GM18519 (cell line): Measurements from ENCODE around the gene TMC6.

Experiments
- ATAC-seq: cut with Tn5 transposase; IDR thresholded peaks from one replicate; pipeline ENCODE4 v1.9.1; 2021; ENCODE audit warnings: mild to moderate bottlenecking, moderate library complexity; ENCODE audit not compliant: unreplicated experiment, low FRiP score

TMC6 gene

DNA sequence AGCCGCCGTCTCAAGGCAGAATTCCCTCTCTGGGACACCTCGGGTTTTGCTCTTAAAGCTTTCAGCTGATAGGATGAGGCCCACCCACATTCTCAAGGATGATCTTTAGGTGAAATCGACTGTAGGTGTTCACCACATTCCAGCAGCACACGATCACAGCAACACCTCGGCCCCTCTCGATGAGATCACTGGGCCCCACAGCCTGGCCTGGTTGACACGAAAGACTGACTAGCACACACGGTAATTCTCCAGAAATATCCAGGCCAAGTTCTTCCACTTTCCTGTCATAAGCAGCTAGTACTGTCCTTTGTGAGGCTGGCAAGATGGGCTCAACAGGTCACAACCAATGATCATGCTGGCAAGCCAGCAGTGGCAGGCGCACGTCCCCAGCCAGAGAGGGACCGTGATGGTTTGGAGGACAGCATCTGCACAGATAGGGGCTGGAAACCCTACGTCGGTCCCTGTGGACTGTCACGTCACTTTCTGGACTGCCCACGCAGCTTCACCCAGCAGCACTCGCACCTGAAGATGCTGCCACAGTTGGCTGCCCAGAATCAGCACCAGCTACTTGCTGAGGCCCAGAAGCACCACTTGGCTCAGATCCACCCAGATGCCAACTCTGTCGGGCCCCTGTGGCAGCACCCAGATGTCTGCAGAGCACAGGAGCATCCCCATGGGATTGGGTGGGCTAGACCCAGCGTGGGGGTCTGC lies 17.4 kb downstream of the TMC6 start:
- no peak for ATAC-seq

DNA sequence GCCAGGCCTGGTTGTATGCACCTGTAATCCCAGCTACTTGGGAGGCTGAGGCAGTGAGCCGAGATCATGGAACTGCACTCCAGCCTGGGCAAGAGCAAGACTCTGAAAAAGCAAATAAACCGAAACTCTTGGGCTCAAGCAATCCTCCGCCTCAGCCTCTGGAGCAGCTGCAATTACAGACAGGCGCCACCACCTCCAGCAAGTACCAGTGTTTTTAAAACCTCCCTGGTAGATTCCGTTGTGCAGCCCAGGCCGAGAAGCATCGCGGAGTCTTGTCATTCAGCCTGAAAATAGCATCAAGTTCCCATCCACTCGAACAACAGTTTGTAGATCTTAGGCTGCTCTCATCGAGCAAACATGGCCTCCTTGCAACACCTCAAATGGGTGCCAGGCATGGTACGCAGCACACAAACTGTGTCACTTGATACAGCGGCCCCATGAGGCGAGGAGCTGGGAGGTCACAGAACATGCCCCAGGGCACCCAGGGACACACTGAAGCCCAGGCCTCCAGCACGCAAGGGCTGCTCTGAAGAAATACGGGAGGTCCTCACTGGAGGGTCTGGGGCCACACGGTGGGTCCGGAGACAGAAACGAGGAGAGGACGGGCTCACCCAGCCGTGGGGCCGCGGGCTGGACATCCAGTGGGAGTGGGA lies 18.1 kb downstream of the TMC6 start:
- ATAC-seq = no peak

DNA sequence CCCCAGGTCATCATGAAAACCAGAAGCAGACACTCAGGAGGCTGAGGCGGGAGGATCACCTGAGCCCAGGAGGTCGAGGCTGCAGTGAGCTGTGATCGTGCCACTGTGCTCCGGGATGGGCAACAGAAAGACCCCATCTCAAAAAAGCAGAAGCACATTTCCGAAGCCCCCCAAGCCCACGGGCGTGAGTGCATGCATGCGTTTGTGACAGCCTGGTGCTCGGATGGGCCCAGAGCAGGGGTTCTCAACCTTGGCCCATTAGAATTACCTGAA lies 19.1 kb downstream of the TMC6 start:
- ATAC-seq = no peak

DNA sequence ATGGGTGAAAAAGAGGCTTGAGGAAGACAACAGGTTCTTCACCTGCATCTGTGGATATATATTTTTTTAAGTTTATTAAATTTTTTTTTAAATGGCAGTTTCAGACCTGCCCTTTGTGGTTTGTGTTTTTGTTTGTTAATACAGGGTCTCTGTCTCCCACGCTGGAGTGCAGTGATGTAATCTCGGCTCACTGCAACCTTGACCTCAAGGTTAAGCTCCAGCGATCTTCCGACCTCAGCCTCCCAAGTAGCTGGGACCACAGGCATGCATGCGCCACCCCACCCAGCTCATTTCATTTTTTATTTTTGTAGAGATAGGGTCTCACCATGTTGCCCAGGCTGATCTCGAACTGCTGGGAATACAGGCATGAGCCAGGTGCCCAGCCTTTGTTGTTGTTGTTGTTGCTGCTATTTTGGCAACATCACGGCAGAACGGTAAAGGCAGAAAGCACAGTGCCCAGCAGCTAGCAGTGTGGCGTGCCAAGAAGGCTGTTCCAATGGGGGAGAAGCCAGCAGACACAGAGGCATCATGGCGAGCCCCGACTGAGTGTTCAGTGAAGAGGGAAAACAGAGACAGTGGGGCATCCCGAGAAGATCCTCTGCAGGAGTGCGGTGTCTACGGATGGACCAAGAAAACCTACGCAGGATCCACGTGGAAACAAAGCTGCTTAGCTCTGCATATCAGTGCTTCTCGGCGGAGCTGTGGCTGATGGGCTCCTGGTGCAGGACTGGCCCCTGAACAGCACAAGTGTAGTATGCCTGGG lies 19.6 kb downstream of the TMC6 start:
- no peak for ATAC-seq

DNA sequence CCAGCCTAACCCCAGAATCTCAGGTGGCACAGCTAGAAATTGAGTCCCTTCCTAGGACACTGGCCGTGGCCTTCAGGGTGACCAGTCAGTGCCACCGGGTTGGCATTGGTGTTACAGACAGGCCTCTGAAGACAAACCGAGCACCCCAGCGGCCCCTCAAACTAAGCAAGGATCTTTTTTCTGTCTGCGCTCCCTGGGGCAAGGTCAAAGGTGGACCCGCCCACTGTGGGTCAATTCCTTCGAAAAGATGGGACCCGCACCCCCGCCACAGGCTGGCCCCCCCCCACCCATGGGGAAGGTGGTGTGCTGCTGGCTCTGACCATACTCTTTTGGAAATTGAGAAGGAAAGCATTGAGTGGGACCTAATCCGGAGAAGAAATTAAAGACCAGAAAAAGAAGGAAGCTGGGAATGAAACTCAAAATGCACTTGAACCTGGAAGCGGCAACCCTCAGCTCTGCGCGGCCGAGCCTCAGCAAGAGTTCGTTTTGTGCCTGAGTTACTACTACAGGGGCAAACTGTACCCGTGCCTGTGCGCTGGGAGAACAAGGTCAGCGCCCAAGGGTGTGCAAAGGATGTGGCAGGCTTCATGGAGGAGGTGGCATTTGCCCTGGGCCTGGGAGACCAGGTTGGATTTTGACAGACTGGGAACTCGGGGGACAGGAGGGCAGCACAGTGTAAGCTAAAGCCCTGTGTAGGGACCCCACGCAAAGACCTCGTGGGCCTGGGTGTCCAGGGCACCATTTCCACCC lies 20.4 kb downstream of the TMC6 start:
- ATAC-seq = no peak

DNA sequence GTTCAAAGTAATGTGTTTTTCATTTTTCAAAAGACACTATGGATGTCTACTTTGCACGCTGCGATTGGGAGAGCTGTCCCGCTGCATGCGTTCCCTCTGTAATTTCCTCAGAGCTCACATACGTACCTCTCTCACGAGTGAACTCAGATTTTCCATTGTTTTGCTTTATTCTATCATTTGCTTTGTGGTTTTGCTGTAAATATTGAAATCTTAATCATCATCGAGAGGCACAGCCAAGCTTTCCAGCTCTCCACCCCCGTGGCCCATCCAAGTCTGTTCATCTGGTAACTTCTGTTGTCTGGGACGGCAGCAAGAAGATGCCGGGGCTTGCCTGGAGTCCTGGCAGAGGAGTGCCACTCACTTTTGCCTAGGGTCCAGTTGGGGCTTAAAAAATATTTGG lies 21.1 kb downstream of the TMC6 start:
- ATAC-seq = no peak

DNA sequence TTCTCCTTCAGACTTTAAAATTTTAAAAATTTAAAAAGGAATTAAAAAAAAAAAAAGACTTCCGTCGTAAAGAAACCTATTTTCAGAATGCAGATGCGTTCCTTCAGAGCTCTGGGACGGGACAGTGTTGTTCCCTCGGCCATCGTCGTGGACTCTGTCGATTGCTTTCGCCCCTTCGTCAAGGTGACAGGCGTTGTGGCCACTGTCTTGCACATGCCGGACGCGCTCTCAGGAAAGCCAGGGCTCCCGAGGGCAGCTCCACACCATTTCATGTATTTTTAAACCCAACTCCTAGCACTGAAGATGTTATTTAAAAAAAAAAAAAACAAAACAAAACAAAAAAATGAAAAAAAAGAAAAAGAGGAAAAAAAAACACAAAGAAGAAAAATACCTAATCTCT lies 22.3 kb downstream of the TMC6 start:
- no peak for ATAC-seq

- no peak for ATAC-seq
These were observed 23.0 kb downstream of the TMC6 start for GRCh38 chr17:78105551-78105950.

- ATAC-seq = no peak
These were observed 23.5 kb downstream of the TMC6 start for GRCh38 chr17:78105101-78105500.

GRCh38 chr17:78104540-78104941 lies 24.0 kb downstream of the TMC6 start:
- no peak for ATAC-seq

DNA sequence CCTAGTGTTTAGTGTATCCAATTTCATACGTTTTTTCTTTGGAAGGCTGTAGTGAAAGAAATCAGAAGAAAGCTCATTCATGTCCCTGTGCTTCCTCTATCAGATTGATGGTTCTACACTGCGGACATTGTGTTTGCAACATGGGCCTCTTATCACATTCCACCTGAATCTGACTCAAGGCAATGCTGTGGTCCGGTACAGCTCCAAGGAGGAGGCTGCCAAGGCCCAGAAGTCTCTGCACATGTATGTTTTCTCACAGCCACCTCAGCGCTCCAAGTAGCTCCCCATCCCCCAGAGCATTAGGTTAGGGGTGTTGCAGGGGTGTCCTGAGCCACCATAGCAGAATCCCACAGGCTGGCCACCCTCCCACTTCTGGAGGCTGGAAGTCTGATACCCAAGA lies 25.2 kb downstream of the TMC6 start:
- ATAC-seq = no peak

DNA sequence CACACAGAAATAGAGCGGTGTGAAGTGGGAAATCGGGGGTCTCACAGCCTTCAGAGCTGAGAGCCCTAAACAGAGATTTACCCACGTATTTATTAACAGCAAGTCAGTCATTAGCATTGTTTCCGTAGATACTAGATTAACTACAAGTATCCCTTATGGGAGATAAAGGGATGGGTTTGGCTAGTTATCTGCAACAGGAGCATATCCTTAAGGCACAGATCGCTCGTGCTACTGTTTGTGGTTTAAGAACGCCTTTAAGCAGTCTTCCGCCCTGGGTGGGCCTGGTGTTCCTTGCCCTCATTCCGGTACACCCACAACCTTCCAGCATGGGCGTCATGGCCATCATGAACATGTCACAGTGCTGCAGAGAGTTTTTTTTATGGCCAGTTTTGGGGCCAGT lies 27.0 kb downstream of the TMC6 start:
- no peak for ATAC-seq

DNA sequence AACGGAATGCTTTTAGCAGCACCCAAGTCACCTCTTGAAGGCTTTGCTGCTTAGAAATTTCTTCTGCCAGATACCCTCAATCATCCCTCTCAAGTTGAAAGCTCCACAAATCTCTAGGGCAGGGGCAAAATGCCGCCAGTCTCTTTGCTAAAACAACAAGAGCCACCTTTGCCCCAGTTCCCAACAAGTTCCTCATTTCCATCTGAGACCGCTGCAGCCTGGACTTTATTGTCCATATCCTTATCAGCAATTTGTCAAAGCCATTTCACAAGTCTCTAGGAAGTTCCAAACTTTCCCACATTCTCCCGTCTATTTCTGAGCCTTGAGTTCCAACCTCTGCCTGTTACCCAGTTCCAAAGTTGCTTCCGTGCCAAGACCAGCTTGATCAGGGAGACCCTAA lies 27.4 kb downstream of the TMC6 start:
- ATAC-seq = no peak

GRCh38 chr17:78096093-78096492 lies 32.5 kb downstream of the TMC6 start:
- ATAC-seq = no peak

DNA sequence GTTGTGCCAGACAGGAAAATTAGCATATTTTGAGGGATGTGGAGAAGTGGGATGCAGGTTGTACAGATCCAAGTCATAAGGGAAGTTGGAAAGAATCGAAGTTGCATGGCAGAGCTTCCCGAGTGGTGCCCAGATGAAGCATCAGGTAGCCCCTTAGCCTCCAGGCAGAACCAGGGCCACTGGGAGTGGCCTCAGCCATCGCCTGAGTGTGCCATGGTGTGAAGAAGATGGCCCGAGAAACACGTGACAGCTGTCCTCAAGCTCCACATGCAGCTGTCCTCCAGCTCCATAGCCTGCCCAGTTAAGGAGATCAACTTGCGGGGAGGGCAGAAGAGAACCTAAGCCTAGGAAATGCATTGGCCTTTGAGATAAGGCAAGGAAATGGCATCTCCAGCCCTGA lies 33.5 kb downstream of the TMC6 start:
- no peak for ATAC-seq

GRCh38 chr17:78092794-78093324 lies 35.7 kb downstream of the TMC6 start:
- no peak for ATAC-seq

- ATAC-seq = no peak
These were observed 38.8 kb downstream of the TMC6 start for GRCh38 chr17:78089576-78090281.

DNA sequence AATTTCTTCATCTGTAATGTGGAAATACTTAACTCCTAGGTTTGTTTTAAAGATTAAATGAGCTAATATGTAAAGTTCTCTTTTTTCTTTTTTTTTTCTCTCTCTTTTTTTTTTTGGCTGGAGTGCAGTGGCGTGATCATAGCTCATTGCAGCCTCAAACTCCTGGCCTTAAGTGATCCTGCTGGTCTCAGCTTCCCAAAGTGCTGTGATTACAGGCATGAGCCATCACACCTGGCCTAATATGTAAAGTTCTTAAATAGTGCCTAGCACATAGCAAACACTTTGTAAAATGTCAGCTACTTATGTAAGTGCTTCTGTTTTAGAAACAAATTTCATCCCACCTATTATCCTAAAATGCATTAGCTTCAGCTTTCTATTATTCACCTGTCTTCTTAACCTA lies 40.0 kb downstream of the TMC6 start:
- ATAC-seq = no peak

DNA sequence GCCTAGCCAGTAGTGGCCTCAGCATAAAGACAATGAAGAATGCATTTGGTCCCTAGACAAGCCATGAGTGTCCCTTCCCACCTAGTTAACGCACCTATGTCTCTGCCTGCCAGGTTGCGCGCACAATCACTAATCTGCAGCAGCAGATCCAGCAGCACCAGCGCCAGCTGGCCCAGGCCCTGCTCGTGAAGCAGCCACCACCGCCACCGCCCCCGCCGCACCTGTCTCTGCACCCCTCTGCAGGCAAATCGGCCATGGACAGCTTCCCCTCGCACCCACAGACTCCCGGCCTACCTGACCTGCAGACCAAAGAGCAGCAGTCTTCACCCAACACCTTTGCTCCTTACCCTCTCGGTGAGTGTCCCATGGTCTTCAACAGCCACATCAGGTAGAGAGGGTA lies 41.8 kb downstream of the TMC6 start:
- no peak for ATAC-seq

DNA sequence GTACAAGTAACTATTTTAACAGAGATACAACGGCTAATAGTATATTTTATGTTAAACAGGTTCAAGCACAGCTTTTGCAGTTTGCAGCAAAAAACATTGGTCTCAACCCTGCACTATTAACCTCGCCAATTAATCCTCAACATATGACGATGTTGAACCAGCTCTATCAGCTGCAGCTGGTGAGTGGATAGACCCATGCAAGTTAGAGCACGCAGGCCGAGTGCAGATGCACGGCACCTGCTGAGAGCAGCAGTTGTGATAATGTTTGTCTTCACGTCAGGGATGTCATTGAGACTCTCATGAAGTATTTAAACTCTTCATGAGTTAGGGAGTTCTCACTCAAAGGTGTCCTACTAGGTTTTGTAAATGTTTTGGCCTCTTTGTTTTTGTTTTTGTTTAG lies 45.6 kb downstream of the TMC6 start:
- no peak for ATAC-seq
